H1 (cell line): Measurements from ENCODE around the gene HS1BP3. TPM values are rescaled to one million over a fixed set of nuclear protein-coding genes. Genes with fewer than 3 reads are reported as not detected.

Experiments
- CTCF ChIA-PET: fragments of 300-600 bp; sonication (Branson Sonifier 250); formaldehyde crosslinking; loops from one replicate; lab custom pipeline; 2021; ENCODE audit not compliant: partially characterized antibody; lab: Charles Lee
- POLR2A ChIA-PET: fragments of 300-600 bp; sonication (Branson Sonifier 250); formaldehyde crosslinking; loops from one replicate; lab custom pipeline; 2021; ENCODE audit warnings: inconsistent platforms; ENCODE audit not compliant: partially characterized antibody; lab: Charles Lee
- DNase-seq, 2 experiments: peaks; one replicate each; pipeline versions ENCODE4 v3.0.0 to v3.0.0-alpha.2; 2010 to 2022; ENCODE audit warnings: low spot score in 2 of 2, low read depth in 1 of 2, mixed read lengths in 1 of 2
- FAIRE-seq: peaks from 2 replicates; lab custom pipeline; 2011; peaks lifted over from hg19 to GRCh38; lab: Jason Lieb, UNC
- H2AFZ ChIP-seq: 2 replicates; pipeline ENCODE4 v1.8.1; 2012; ENCODE audit warnings: low read length, inconsistent platforms
- H2AK5ac ChIP-seq: 2 replicates; pipeline ENCODE4 v1.6.1; 2013; ENCODE audit warnings: low read depth, low read length
- H2BK120ac ChIP-seq: replicated peaks from 2 replicates; pipeline ENCODE3; 2013; ENCODE audit warnings: low read depth, low read length, inconsistent platforms
- H2BK12ac ChIP-seq: 2 replicates; pipeline ENCODE4 v1.6.1; 2013; ENCODE audit warnings: low read depth, low read length
- H2BK15ac ChIP-seq: 2 replicates; pipeline ENCODE4 v1.6.1; 2013; ENCODE audit warnings: low read length
- H2BK20ac ChIP-seq: 2 replicates; pipeline ENCODE4 v1.6.1; 2013; ENCODE audit warnings: low read length
- H2BK5ac ChIP-seq: 2 replicates; pipeline ENCODE4 v1.6.1; 2013; ENCODE audit warnings: low read depth, low read length
- H3K14ac ChIP-seq: 2 replicates; pipeline ENCODE4 v1.6.1; 2013; ENCODE audit warnings: inconsistent platforms; ENCODE audit not compliant: insufficient read length
- H3K18ac ChIP-seq: 2 replicates; pipeline ENCODE4 v1.6.1; 2013; ENCODE audit warnings: low read length; ENCODE audit errors: extremely low read depth
- H3K23ac ChIP-seq: 2 replicates; pipeline ENCODE4 v1.6.1; 2013; ENCODE audit warnings: inconsistent platforms; ENCODE audit not compliant: insufficient read length
- H3K23me2 ChIP-seq: 2 replicates; pipeline ENCODE4 v1.6.1; 2013; ENCODE audit warnings: low read depth, low read length
- H3K27ac ChIP-seq: 2 replicates; pipeline ENCODE4 v1.6.1; 2011; ENCODE audit warnings: low read depth, low read length, inconsistent platforms
- H3K27me3 ChIP-seq, 4 experiments: replicated peaks in 1 of 4; 1 replicate in 1 of 4; 2 replicates in 3 of 4; pipeline versions ENCODE4 v1.6.1 to v1.8.1; 2011 to 2013; ENCODE audit warnings: low read length in 3 of 4, mild to moderate bottlenecking in 3 of 4, inconsistent platforms in 2 of 4, mixed read lengths in 2 of 4, moderate library complexity in 1 of 4; ENCODE audit not compliant: control insufficient read depth in 3 of 4, insufficient read depth in 3 of 4; ENCODE audit errors: extremely low read depth in 1 of 4
- H3K36me3 ChIP-seq, 4 experiments: 2 replicates each; pipeline versions ENCODE4 v1.6.1 to v1.8.1; 2011 to 2013; ENCODE audit warnings: mild to moderate bottlenecking in 4 of 4, low read length in 3 of 4, moderate library complexity in 2 of 4, control low read depth in 1 of 4, inconsistent platforms in 1 of 4; ENCODE audit not compliant: insufficient read depth in 4 of 4, control insufficient read depth in 2 of 4
- H3K4ac ChIP-seq: replicated peaks from 2 replicates; pipeline ENCODE3; 2013; ENCODE audit warnings: low read length, low read depth, mixed read lengths, inconsistent platforms; ENCODE audit not compliant: insufficient read length
- H3K4me1 ChIP-seq, 4 experiments: replicated peaks in 1 of 4; 1 replicate in 1 of 4; 2 replicates in 3 of 4; pipeline versions ENCODE4 v1.6.1 to v1.8.1; 2011 to 2013; ENCODE audit warnings: low read length in 3 of 4, inconsistent platforms in 2 of 4, mixed read lengths in 1 of 4; ENCODE audit not compliant: insufficient read depth in 4 of 4, control insufficient read depth in 3 of 4
- H3K4me2 ChIP-seq, 2 experiments: 2 replicates each; pipeline versions ENCODE4 v1.6.1 to v1.8.1; 2011 to 2013; ENCODE audit warnings: low read depth in 2 of 2, low read length in 2 of 2, control low read depth in 1 of 2, inconsistent platforms in 1 of 2, mild to moderate bottlenecking in 1 of 2; ENCODE audit not compliant: insufficient read depth in 1 of 2
- H3K4me3 ChIP-seq, 4 experiments: fragments of 200-600, 300-600 bp in 1 of 4; sonication (generic), shearing (Covaris generic), sonication (Bioruptor Twin) in 1 of 4; 2 replicates each; pipeline versions ENCODE4 v1.5.1 to v1.8.1; 2011 to 2016; ENCODE audit warnings: low read length in 4 of 4, low read depth in 3 of 4, control low read depth in 2 of 4, inconsistent platforms in 2 of 4, mild to moderate bottlenecking in 2 of 4, mixed read lengths in 1 of 4, moderate library complexity in 1 of 4; ENCODE audit not compliant: insufficient read depth in 2 of 4; ENCODE audit errors: extremely low read depth in 1 of 4
- H3K56ac ChIP-seq: replicated peaks from 2 replicates; pipeline ENCODE3; 2013; ENCODE audit warnings: low read depth, mild to moderate bottlenecking, mixed read lengths, low read length, inconsistent platforms; ENCODE audit not compliant: insufficient read length
- H3K79me1 ChIP-seq: 2 replicates; pipeline ENCODE4 v1.6.1; 2013; ENCODE audit warnings: low read depth, low read length, control low read depth
- H3K79me2 ChIP-seq, 2 experiments: 2 replicates each; pipeline versions ENCODE4 v1.6.1 to v1.8.1; 2012 to 2013; ENCODE audit warnings: low read length in 2 of 2, mild to moderate bottlenecking in 2 of 2, inconsistent platforms in 1 of 2; ENCODE audit not compliant: insufficient read depth in 2 of 2, control insufficient read depth in 1 of 2
- H3K9ac ChIP-seq, 4 experiments: replicated peaks in 1 of 4; 1 replicate in 1 of 4; 2 replicates in 3 of 4; pipeline versions ENCODE4 v1.6.1 to v1.8.1; 2011 to 2013; ENCODE audit warnings: low read depth in 3 of 4, low read length in 3 of 4, control low read depth in 2 of 4, mild to moderate bottlenecking in 2 of 4, moderate library complexity in 2 of 4, inconsistent platforms in 1 of 4; ENCODE audit errors: extremely low read depth in 1 of 4
- H3K9me3 ChIP-seq, 2 experiments: 2 replicates each; pipeline versions ENCODE4 v1.6.1 to v1.8.1; 2012 to 2013; ENCODE audit warnings: mild to moderate bottlenecking in 2 of 2, moderate library complexity in 2 of 2, control low read depth in 1 of 2, inconsistent platforms in 1 of 2, low read depth in 1 of 2, low read length in 1 of 2, mixed read lengths in 1 of 2; ENCODE audit not compliant: insufficient read depth in 2 of 2
- H4K20me1 ChIP-seq, 2 experiments: replicated peaks in 1 of 2; 2 replicates each; pipeline versions ENCODE3 to v1.8.1; 2011 to 2013; ENCODE audit warnings: inconsistent platforms in 2 of 2, low read length in 2 of 2, mild to moderate bottlenecking in 1 of 2; ENCODE audit not compliant: insufficient read depth in 2 of 2, control insufficient read depth in 1 of 2
- H4K5ac ChIP-seq: 2 replicates; pipeline ENCODE4 v1.6.1; 2013; ENCODE audit warnings: low read length, low read depth, mixed read lengths, inconsistent platforms; ENCODE audit not compliant: insufficient read length
- H4K8ac ChIP-seq: 2 replicates; pipeline ENCODE4 v1.8.0; 2013; ENCODE audit warnings: mild to moderate bottlenecking, moderate library complexity, low read length, inconsistent platforms; ENCODE audit not compliant: insufficient read depth; ENCODE audit errors: extremely low read depth
- H4K91ac ChIP-seq: replicated peaks from 2 replicates; pipeline ENCODE3; 2013; ENCODE audit warnings: low read length, mixed read lengths, inconsistent platforms; ENCODE audit not compliant: insufficient read length
- BRCA1 ChIP-seq: IDR thresholded peaks from 2 replicates; pipeline ENCODE4 v1.6.1; 2012; ENCODE audit warnings: low read depth, low read length, improper control_type of control experiment
- CEBPB ChIP-seq: IDR thresholded peaks from 2 replicates; pipeline ENCODE4 v1.6.1; 2012; ENCODE audit warnings: low read depth, low read length
- E2F6 ChIP-seq: IDR thresholded peaks from 2 replicates; pipeline ENCODE4 v1.6.1; 2012; ENCODE audit warnings: inconsistent platforms
- EGR1 ChIP-seq: IDR thresholded peaks from 2 replicates; pipeline ENCODE4 v1.6.1; 2011; ENCODE audit warnings: low read depth, low read length, borderline replicate concordance
- EZH2 ChIP-seq: fragments of 200-600 bp; sonication (generic); IDR thresholded peaks from 2 replicates; pipeline ENCODE4 v1.7.1; 2012; ENCODE audit warnings: low read depth, mild to moderate bottlenecking, moderate library complexity, low read length, inconsistent platforms; ENCODE audit not compliant: severe bottlenecking
- FOSL1 ChIP-seq: IDR thresholded peaks from 2 replicates; pipeline ENCODE4 v1.6.1; 2011; ENCODE audit warnings: mild to moderate bottlenecking, low read depth, low read length, moderate library complexity; ENCODE audit not compliant: insufficient read depth
- KDM5A ChIP-seq: fragments of 200-600 bp; IDR thresholded peaks from 2 replicates; pipeline ENCODE4 v1.7.1; 2012; ENCODE audit warnings: mild to moderate bottlenecking, low read length, inconsistent platforms, mixed read lengths
- RNF2 ChIP-seq: fragments of 200-900, 300-1000 bp; sonication (generic); IDR thresholded peaks from 2 replicates; pipeline ENCODE4 v1.7.1; 2016; ENCODE audit warnings: borderline replicate concordance, low read depth, mild to moderate bottlenecking, antibody characterized with exemption, low read length; ENCODE audit not compliant: poor library complexity, severe bottlenecking; ENCODE audit errors: missing control alignments
- SIX5 ChIP-seq: IDR thresholded peaks from 2 replicates; pipeline ENCODE4 v1.6.1; 2011; ENCODE audit warnings: mild to moderate bottlenecking, low read depth, low read length
- SP2 ChIP-seq: IDR thresholded peaks from 2 replicates; pipeline ENCODE4 v1.6.1; 2012; ENCODE audit warnings: mild to moderate bottlenecking, low read length, inconsistent platforms
- SP4 ChIP-seq: IDR thresholded peaks from 2 replicates; pipeline ENCODE4 v1.6.1; 2012; ENCODE audit warnings: low read length, inconsistent platforms
- YY1 ChIP-seq: IDR thresholded peaks from 2 replicates; pipeline ENCODE4 v1.6.1; 2011; ENCODE audit warnings: low read depth, mild to moderate bottlenecking, low read length
- WGBS, 2 experiments: shearing (Covaris generic) in 1 of 2; methylation state at CpG; one replicate each; pipeline versions ENCODE4 v1.1.6 to v1.1.7; 2013 to 2015; ENCODE audit warnings: low lambda C conversion rate in 2 of 2, mixed read lengths in 2 of 2, inconsistent platforms in 1 of 2, low coverage in 1 of 2, missing lambda C conversion rate in 1 of 2; ENCODE audit not compliant: insufficient replicate concordance in 2 of 2, insufficient coverage in 1 of 2, insufficient read length in 1 of 2; ENCODE audit errors: extremely low coverage in 1 of 2, missing lambda C conversion rate in 1 of 2; 5-methylcytosine and 5-hydroxymethylcytosine counted together
- polyA plus RNA-seq, 7 experiments: library from polyadenylated mRNA; depleted of rRNA in 3 of 7; stranded (reverse) in 5 of 7; unstranded in 2 of 7; fragments of >200 nt in 5 of 7; fragments of 200-250 nt in 2 of 7; gene quantifications; 1 replicate in 5 of 7; 2 replicates in 1 of 7; 4 replicates in 1 of 7; pipeline versions ENCODE4 v1.2.1 to v1.2.3, GENCODE V29; 2011 to 2013; ENCODE audit warnings: missing spikeins in 2 of 7, mixed read lengths in 2 of 7
- total RNA-seq: library from RNA; stranded (reverse); fragmentation: NEBNext Ultra II Directional; extraction: Animal tissue kit (Norgen Biotek cat#: 25700); gene quantifications from 2 replicates; pipeline ENCODE4 v1.2.1, GENCODE V29; 2021

The HS1BP3 gene
- total and polyA plus RNA-seq, 2 of the 8 experiments (the other 6 are each of a cell fraction or from before 2014, with no cell fraction given) = 11.1 to 11.3 TPM

- Histone ChIP-seq H3K27ac (no peak overlapping the region), H4K5ac (no peak overlapping the region)
- no peak for TF ChIP-seq CEBPB
- no peak for TF ChIP-seq SP4
- TF ChIP-seq KDM5A = no peak
- no peak for TF ChIP-seq E2F6
- TF ChIP-seq FOSL1 = no peak
- no peak for TF ChIP-seq SIX5
- TF ChIP-seq RNF2 = no peak
- no peak for TF ChIP-seq SP2
- no peak for TF ChIP-seq EGR1
- no peak for TF ChIP-seq YY1
- no peak for TF ChIP-seq EZH2
- TF ChIP-seq BRCA1 = no peak
These were observed 10.3 kb downstream of the HS1BP3 start for GRCh38 chr2:20640411-20641122.

More at GRCh38 chr2:20640411-20641122, 10.3 kb downstream of the HS1BP3 start:
- DNase-seq = no peak
- no peak overlapping the region for H2AK5ac ChIP-seq
- no peaks in the 10 kb centered on the region for H3K23me2 ChIP-seq
- H2BK20ac ChIP-seq = no peak overlapping the region
- H2BK12ac ChIP-seq = no peak overlapping the region
- H3K18ac ChIP-seq = no peak overlapping the region
- ChIA-PET CTCF (interaction anchor here (0.7 to 17.7 kb wide), 16 partner anchors 8 to 399 kb away, joined by 3 to 367 read pairs (median 4); partner anchors contain the start of gene RHOB), POLR2A (interaction anchor here (1.0 to 1.2 kb wide), 2 partner anchors 8 to 194 kb away, joined by 3 to 5 read pairs; partner anchors contain the start of gene RHOB)
- H3K4ac ChIP-seq = no peak overlapping the region
- H3K14ac ChIP-seq = no peak overlapping the region
- no peak overlapping the region for H4K91ac ChIP-seq
- H3K27me3 ChIP-seq = no peaks in the 10 kb centered on the region
- H3K79me2 ChIP-seq = no peaks in the 10 kb centered on the region
- peaks cover 0 to 3% of the 10 kb centered on the region in 2 experiments for H4K20me1 ChIP-seq
- FAIRE-seq = no peak
- WGBS, 2 experiments = 86% methylated on average over 13 of the region's 14 CpGs; no CpG with 5 or more reads in 1 of the 2 experiments
- no peak overlapping the region for H3K23ac ChIP-seq
- no peak overlapping the region for H3K4me3 ChIP-seq
- H2BK120ac ChIP-seq = no peak overlapping the region
- no peak overlapping the region for H3K56ac ChIP-seq
- no peaks in the 10 kb centered on the region for H3K36me3 ChIP-seq
- no peak overlapping the region; the same call in 1 of the 2 replicates for H4K8ac ChIP-seq
- H3K9ac ChIP-seq = no peak overlapping the region; a peak in 1 of 7 replicates
- no peaks in the 10 kb centered on the region for H3K4me1 ChIP-seq
- no peak overlapping the region for H2AFZ ChIP-seq
- no peak overlapping the region for H2BK15ac ChIP-seq
- H3K79me1 ChIP-seq = no peaks in the 10 kb centered on the region; the same call in 1 of the 2 replicates
- H3K4me2 ChIP-seq = no peak overlapping the region
- no peak overlapping the region for H2BK5ac ChIP-seq
- no peaks in the 10 kb centered on the region for H3K9me3 ChIP-seq
